ENCODE results near the gene ZCCHC13.
"Not testable (repeated sequence)": the region's sequence is repeated elsewhere in the genome, so short reads cannot be mapped to it uniquely, and the experiment has no call there.

ZCCHC13 gene

DNA sequence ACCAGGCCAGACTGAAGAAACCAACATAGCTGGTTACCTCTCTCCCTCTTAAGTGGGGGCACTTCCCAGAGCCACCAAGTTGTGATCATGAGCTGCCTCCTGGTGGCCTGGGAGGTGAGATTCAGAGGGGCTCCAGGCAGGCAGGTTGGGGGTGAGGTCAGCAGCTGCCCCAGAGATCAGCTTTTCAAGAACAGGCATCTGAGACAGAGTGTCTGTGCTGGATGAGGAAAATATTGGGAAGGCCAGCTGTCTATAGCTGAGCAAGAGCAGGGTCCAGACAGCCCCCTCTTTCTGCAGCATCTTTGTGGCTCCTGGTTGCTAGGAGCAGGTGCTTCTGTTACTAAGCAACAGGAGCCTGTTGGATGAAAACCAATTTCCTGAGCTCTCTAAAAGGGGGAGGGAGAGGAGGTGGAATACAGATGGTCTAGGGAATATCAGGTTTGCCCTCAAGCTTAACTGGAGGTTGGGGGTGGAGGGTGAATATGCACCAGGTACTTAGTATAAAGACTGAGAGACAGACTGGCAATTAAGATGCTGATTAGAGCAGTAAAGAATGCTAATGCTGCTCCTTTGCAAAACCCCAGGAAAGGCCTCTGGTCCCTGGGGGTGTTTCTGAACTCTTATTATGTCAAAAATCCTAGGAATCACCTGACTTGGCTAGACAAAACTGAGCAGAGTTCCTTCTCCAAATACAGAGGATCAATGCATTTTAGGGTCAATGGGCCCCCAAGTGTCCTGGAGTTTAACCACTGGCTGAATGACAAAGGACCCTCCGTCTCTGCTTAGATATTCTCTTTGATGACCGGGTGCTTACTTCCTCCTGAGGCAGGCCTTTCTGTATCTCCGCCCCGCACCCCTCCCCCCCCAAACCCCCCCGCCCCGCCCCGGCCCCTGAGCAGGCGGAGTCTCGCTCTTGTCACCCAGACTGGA lies 21.4 kb downstream of the ZCCHC13 start:
- DNase-seq: peak; percentile 1

DNA sequence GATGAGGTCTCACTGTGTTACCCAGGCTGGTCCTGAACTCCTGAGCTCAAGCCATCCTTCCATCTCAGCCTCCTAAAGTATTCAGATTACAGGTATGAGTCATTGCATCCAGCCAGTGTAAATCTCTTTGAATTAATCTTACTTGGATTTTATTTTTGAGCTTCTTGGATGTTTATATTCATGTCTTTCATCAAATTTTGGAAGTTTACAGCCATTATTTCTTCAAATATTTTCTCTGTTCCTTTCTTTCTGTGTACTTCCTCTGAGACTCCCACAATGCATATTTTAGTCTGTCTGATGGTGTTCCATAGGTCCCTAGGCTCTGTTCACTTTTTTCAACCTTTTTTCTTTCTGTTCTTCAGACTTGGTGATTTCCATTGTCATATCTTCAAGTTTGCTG lies 34.9 kb downstream of the ZCCHC13 start:
- no peak for DNase-seq

DNA sequence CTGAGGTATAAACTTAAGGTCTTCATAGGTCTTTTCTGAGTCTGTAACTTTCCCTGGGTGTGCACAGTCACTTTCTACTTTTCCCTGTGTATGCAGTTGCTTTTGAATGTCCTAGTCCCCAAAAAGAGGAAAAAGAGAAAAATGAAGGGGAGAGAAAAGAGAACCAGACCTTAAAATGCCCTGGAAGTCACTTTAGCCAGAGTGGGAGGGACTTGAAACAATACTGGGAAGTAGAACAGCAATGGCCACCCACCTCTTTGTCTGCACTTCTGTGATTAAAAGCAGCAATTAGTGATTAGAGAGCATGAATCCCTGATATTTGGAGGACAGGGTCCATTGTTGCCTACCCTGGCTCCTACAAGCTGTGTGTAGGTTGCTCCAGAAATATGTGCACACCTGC lies 36.1 kb downstream of the ZCCHC13 start:
- no peak for DNase-seq

DNA sequence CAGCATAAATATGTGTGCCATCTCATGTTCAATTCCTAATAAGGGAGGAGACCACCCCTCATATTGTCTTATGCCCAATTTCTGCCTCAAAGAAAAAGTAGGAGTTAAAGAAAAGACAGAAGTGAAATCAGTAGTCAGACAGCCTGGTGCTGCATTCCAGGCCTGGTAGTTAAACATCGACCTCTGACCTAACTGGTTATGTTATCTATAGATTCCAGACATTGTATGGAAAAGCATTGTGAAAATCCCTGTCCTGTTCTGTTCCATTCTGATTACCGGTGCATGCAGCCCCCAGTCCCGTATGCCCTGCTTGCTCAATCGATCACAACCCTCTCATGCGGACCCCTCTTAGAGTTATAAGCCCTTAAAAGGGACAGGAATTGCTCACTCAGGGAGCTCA lies 38.2 kb downstream of the ZCCHC13 start:
- not testable (repeated sequence) for DNase-seq

DNA sequence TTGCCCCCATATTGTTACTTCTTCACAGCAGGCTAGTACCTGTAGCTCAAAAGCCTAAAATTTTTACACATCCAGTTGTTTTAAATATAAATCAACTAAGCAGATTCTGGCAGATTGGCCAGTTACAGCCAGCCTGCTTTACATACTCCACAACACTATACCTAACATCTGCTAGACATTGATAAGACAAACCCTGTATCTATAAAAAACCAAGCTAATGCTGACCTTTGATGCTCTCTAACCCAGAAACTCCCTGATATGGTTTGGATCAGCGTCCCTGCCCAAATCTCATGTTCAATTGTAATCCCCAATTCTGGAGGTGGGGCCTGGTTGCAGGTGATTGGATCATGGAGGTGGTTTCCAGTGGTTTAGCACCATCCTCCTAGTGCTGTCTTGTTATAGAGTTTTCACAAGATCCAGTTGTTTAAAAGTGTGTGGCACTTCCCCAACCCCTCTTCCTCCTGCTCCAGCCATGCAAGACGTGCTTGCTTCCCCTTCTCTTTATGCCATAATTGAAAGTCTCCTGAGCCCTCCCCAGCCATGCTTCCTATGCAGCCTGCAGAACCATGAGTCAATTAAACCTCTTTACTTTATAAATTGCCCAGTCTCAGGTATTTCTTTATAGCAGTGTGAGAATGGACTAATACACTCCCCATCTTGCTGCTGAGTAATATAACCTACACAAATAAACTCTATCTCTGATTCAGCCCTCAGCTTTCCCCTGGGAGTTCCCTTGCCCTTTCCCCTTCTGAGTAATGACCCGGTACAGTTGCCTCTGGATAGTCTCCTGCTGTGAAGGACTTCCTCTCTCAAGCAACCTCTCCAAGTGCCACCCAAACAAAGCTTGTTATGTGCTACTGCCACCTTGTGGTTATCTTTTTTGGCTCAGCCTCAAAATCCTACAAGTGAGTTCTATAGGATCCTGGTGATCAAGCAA lies 39.6 kb downstream of the ZCCHC13 start:
- DNase-seq: peak; percentile 36

DNA sequence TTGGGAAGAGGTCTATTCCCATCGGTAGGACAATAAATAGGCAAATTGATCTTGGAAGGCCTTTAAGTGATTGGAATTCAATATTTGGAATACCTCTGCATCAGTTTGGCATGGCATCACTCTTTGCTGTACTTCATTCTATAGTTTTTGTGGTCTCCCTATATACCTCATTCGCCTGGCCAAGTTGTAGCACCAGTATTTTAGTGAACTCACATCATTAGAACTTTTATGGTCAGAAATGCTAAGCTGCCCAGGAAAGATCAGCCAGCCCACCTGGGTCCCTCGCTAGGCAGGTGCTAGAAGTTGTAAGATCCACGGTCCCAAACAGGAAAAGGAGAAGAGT lies 40.3 kb downstream of the ZCCHC13 start:
- no peak for DNase-seq

DNA sequence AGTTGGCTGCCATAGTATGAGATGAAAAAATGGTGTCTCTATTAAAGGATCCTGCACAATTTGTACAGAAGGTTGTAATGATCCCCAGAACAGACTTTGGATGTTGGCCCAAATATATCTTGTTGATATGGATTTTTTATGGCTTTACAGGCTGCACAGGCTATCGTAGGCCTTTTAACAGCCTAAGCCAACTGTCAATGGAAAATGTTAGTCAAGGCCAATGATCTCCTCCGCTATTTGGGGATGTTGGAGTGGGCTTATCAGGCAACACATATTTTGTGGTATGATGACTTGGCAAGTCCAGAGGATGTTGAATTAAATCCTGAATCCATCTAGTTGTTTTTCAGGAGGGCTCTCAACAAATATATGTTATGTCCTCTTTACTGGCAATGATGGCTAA lies 42.1 kb downstream of the ZCCHC13 start:
- DNase-seq: no peak

DNA sequence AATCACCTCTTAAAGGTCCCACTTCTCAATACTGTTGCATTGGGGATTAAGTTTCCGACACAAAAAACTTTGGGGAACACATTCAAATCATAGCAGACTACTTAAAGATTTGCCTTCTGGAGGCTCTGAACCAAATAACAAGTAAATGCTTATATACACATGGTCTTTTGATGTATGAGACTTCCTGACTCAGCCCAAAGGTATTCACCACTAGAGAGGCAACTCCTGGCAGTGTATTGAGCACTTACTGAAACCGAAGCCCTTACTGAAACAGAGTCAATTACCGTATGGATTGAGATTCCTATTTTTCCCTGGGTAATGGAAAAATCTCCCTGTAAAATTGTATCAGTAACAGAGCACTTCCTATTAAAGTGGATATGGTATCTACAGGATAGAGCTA lies 45.4 kb downstream of the ZCCHC13 start:
- DNase-seq: no peak

DNA sequence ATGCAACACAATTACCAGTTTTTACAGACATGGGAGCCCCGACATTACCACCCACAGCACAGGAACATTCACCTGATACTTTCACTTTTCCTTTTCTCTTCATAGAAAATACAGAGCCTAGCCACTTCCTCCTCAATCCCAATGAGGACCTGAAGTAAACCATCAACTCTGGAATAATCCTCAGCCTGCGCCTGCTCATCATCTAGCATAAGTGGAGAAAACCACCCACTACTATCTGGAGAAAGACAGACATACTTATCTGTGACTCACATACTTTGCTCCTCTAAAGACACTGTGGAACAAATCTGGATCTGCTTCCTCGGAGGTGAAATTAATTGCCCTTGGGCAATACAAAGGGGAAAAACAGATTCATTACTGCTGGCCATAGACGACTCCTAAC lies 47.8 kb downstream of the ZCCHC13 start:
- no peak for DNase-seq

DNA sequence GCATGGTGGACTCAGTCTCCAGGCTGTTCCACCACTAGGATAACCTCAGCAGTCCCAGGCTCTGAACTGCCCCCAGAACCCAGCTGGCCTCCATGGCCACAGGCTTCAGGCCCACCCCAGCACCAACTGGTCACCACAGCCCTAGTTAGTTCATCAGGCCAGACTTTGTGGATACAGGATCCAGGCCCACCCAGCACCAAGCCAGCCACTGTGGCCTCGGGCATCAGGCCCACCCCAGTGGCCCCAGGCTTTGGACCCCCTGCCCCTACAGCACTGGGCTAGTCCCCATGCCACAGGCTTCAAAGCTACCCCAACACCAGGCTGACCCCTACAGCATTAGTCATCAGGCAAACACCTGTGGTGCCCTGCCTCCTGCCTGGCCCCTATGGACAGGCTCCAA lies 50.0 kb downstream of the ZCCHC13 start:
- no peak for DNase-seq

All from activated CD4-positive, alpha-beta T cell treated with anti-CD3 and anti-CD28 coated beads for 48 hours (primary cell).